NB4 (cell line): ENCODE data around the gene DDX21.

Experiments used
- MYC ChIP-seq: IDR thresholded peaks from 2 replicates; pipeline ENCODE4 v1.6.1; 2011; ENCODE audit warnings: low read depth, low read length
- POLR2A ChIP-seq: IDR thresholded peaks from 2 replicates; pipeline ENCODE4 v1.6.1; 2011; ENCODE audit warnings: mild to moderate bottlenecking; ENCODE audit not compliant: insufficient read length; ENCODE audit errors: extremely low read depth
- TF ChIP-seq, protein P1 (sequence below): IDR thresholded peaks from one replicate; pipeline ENCODE4 v1.5.1; 2012; ENCODE audit warnings: low read depth, low read length

DNA sequence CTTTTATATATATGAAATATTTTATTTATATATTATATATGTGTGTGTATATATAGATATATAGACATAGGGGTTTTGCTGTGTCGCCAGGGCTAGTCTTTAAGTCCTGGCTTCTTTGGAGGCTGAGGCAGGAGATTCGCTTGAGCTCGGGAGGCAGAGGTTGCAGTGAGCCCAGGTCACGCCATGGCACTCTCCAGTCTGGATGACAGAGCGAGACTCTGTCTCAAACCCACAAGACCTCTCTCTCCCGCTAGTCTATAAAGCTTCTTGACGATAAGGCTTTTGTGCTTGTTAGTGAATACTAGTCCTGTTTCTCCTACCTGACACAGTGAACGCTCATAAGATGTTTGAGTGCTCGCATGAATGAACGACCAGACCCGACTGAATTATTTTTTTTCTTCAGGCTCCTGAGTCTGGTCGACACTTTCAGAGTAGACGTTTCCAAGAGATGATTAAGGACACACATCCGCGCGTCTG, 577 bp upstream of the DDX21 start:
- TF ChIP-seq, protein P1, sequence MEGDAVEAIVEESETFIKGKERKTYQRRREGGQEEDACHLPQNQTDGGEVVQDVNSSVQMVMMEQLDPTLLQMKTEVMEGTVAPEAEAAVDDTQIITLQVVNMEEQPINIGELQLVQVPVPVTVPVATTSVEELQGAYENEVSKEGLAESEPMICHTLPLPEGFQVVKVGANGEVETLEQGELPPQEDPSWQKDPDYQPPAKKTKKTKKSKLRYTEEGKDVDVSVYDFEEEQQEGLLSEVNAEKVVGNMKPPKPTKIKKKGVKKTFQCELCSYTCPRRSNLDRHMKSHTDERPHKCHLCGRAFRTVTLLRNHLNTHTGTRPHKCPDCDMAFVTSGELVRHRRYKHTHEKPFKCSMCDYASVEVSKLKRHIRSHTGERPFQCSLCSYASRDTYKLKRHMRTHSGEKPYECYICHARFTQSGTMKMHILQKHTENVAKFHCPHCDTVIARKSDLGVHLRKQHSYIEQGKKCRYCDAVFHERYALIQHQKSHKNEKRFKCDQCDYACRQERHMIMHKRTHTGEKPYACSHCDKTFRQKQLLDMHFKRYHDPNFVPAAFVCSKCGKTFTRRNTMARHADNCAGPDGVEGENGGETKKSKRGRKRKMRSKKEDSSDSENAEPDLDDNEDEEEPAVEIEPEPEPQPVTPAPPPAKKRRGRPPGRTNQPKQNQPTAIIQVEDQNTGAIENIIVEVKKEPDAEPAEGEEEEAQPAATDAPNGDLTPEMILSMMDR = no peak
- TF ChIP-seq POLR2A (no peak), MYC (no peak)
